ENCODE results near the gene NPHP4. TPM values are rescaled to one million over a fixed set of nuclear protein-coding genes. Genes with fewer than 3 reads are reported as not detected.

NPHP4 gene
- total and polyA plus RNA-seq, 5 donors, result 2.8 to 6.0 (median 5.1) TPM

- peaks cover 8% of the 10 kb centered on the region for H3K4me1 ChIP-seq (ENCODE audit: control insufficient read depth, insufficient read depth, low read length)
- H3K9me3 ChIP-seq (ENCODE audit: control insufficient read depth, low read length), result no peaks in the 10 kb centered on the region
- no peak overlapping the region for H3K4me3 ChIP-seq (ENCODE audit: low read length)
- no peak overlapping the region for H3K27ac ChIP-seq (ENCODE audit: low read length)
- DNase-seq (no peak), ATAC-seq (no peak)
- H3K27me3 ChIP-seq (ENCODE audit: control insufficient read depth, insufficient read depth), result no peaks in the 10 kb centered on the region
- WGBS, result 92% methylated on average over 14 of the region's 14 CpGs
- intact Hi-C loops (cut with DNase I), result no loop called here
Measured at GRCh38 chr1:5945445-5945844, 46.8 kb downstream of the NPHP4 start.

GRCh38 chr1:5944843-5945167 is 47.4 kb downstream of the NPHP4 start:
- intact Hi-C loops (cut with DNase I), result no loop called here
- no peaks in the 10 kb centered on the region for H3K9me3 ChIP-seq (ENCODE audit: control insufficient read depth, low read length)
- no peak for ATAC-seq
- peaks cover 8% of the 10 kb centered on the region for H3K4me1 ChIP-seq (ENCODE audit: control insufficient read depth, insufficient read depth, low read length)
- no peak overlapping the region for H3K27ac ChIP-seq (ENCODE audit: low read length)
- 96% methylated on average over 12 of the region's 12 CpGs for WGBS
- no peak for DNase-seq
- no peak overlapping the region for H3K4me3 ChIP-seq (ENCODE audit: low read length)
- H3K27me3 ChIP-seq (ENCODE audit: control insufficient read depth, insufficient read depth), result no peaks in the 10 kb centered on the region

GRCh38 chr1:5944154-5944842 is 47.9 kb downstream of the NPHP4 start:
- DNase-seq (no peak), ATAC-seq (no peak)
- intact Hi-C loops (cut with DNase I), result no loop called here
- Histone ChIP-seq H3K9me3 (ENCODE audit: control insufficient read depth, low read length) (no peaks in the 10 kb centered on the region), H3K27me3 (ENCODE audit: control insufficient read depth, insufficient read depth) (no peaks in the 10 kb centered on the region), H3K4me1 (ENCODE audit: control insufficient read depth, insufficient read depth, low read length) (peaks cover 4% of the 10 kb centered on the region), H3K27ac (ENCODE audit: low read length) (no peak overlapping the region), H3K4me3 (ENCODE audit: low read length) (no peak overlapping the region)
- 91% methylated on average over 27 of the region's 27 CpGs for WGBS

- ATAC-seq (peak in 1 of 2 donors; percentile 56), DNase-seq (no peak)
- Histone ChIP-seq H3K9me3 (ENCODE audit: control insufficient read depth, low read length) (no peaks in the 10 kb centered on the region), H3K27me3 (ENCODE audit: control insufficient read depth, insufficient read depth) (no peaks in the 10 kb centered on the region), H3K4me3 (ENCODE audit: low read length) (no peak overlapping the region), H3K4me1 (ENCODE audit: control insufficient read depth, insufficient read depth, low read length) (peaks cover 4% of the 10 kb centered on the region), H3K27ac (ENCODE audit: low read length) (peak overlapping the region; percentile 46)
- WGBS, result 77% methylated on average over 11 of the region's 11 CpGs
- intact Hi-C loops (cut with DNase I), result no loop called here
Measured at GRCh38 chr1:5943343-5944124, 48.7 kb downstream of the NPHP4 start.

- H3K4me1 ChIP-seq (ENCODE audit: control insufficient read depth, insufficient read depth, low read length), result peaks cover 4% of the 10 kb centered on the region
- no peak overlapping the region for H3K27ac ChIP-seq (ENCODE audit: low read length)
- intact Hi-C loops (cut with DNase I), result no loop called here
- DNase-seq (no peak), ATAC-seq (no peak)
- 94% methylated on average over 7 of the region's 7 CpGs for WGBS
- H3K9me3 ChIP-seq (ENCODE audit: control insufficient read depth, low read length), result no peaks in the 10 kb centered on the region
- H3K4me3 ChIP-seq (ENCODE audit: low read length), result no peak overlapping the region
- no peaks in the 10 kb centered on the region for H3K27me3 ChIP-seq (ENCODE audit: control insufficient read depth, insufficient read depth)
Measured at GRCh38 chr1:5941671-5942070, 50.6 kb downstream of the NPHP4 start.

- intact Hi-C loops (cut with DNase I), result no loop called here
- DNase-seq, result no peak
- Histone ChIP-seq H3K27ac (ENCODE audit: low read length) (no peak overlapping the region), H3K9me3 (ENCODE audit: control insufficient read depth, low read length) (no peaks in the 10 kb centered on the region), H3K4me3 (ENCODE audit: low read length) (no peak overlapping the region), H3K4me1 (ENCODE audit: control insufficient read depth, insufficient read depth, low read length) (peaks cover 4% of the 10 kb centered on the region), H3K27me3 (ENCODE audit: control insufficient read depth, insufficient read depth) (no peaks in the 10 kb centered on the region)
- ATAC-seq, result no peak
- WGBS, result 97% methylated on average over 2 of the region's 2 CpGs
Measured at GRCh38 chr1:5940723-5941407, 51.4 kb downstream of the NPHP4 start.

GRCh38 chr1:5939271-5940170 is 52.7 kb downstream of the NPHP4 start:
- ATAC-seq (no peak), DNase-seq (no peak)
- Histone ChIP-seq H3K4me3 (ENCODE audit: low read length) (no peak overlapping the region), H3K27ac (ENCODE audit: low read length) (no peak overlapping the region), H3K4me1 (ENCODE audit: control insufficient read depth, insufficient read depth, low read length) (peaks cover 4% of the 10 kb centered on the region), H3K9me3 (ENCODE audit: control insufficient read depth, low read length) (no peaks in the 10 kb centered on the region), H3K27me3 (ENCODE audit: control insufficient read depth, insufficient read depth) (no peaks in the 10 kb centered on the region)
- intact Hi-C loops (cut with DNase I), result no loop called here
- WGBS, result 94% methylated on average over 13 of the region's 13 CpGs

GRCh38 chr1:5938101-5938646 is 54.1 kb downstream of the NPHP4 start:
- ATAC-seq, result no peak

GRCh38 chr1:5937373-5937857 is 54.8 kb downstream of the NPHP4 start:
- no peak for ATAC-seq
- no peaks in the 10 kb centered on the region for H3K4me1 ChIP-seq (ENCODE audit: control insufficient read depth, insufficient read depth, low read length)
- no peak overlapping the region for H3K4me3 ChIP-seq (ENCODE audit: low read length)
- H3K9me3 ChIP-seq (ENCODE audit: control insufficient read depth, low read length), result no peaks in the 10 kb centered on the region
- H3K27me3 ChIP-seq (ENCODE audit: control insufficient read depth, insufficient read depth), result no peaks in the 10 kb centered on the region
- intact Hi-C loops (cut with DNase I), result no loop called here
- WGBS, result 93% methylated on average over 9 of the region's 9 CpGs
- no peak overlapping the region for H3K27ac ChIP-seq (ENCODE audit: low read length)
- DNase-seq, result peak in 1 of 3 donors; percentile 31

More at GRCh38 chr1:5938101-5938646, 54.1 kb downstream of the NPHP4 start:
- Histone ChIP-seq H3K27me3 (ENCODE audit: control insufficient read depth, insufficient read depth) (no peaks in the 10 kb centered on the region), H3K4me3 (ENCODE audit: low read length) (no peak overlapping the region), H3K9me3 (ENCODE audit: control insufficient read depth, low read length) (no peaks in the 10 kb centered on the region), H3K4me1 (ENCODE audit: control insufficient read depth, insufficient read depth, low read length) (peaks cover under 1% of the 10 kb centered on the region), H3K27ac (ENCODE audit: low read length) (no peak overlapping the region)
- intact Hi-C loops (cut with DNase I), result no loop called here
- DNase-seq, result peak in 1 of 3 donors; percentile 44
- WGBS, result 87% methylated on average over 17 of the region's 17 CpGs

GRCh38 chr1:5936621-5937372 is 55.4 kb downstream of the NPHP4 start:
- WGBS, result 86% methylated on average over 13 of the region's 13 CpGs
- Histone ChIP-seq H3K4me1 (ENCODE audit: control insufficient read depth, insufficient read depth, low read length) (no peaks in the 10 kb centered on the region), H3K27me3 (ENCODE audit: control insufficient read depth, insufficient read depth) (no peaks in the 10 kb centered on the region), H3K9me3 (ENCODE audit: control insufficient read depth, low read length) (no peaks in the 10 kb centered on the region), H3K4me3 (ENCODE audit: low read length) (no peak overlapping the region), H3K27ac (ENCODE audit: low read length) (no peak overlapping the region)
- ATAC-seq, result no peak
- peak in 1 of 3 donors; percentile 34 for DNase-seq
- intact Hi-C loops (cut with DNase I), result no loop called here
